K562 (cell line): ENCODE data around the gene PATJ. TPM values are rescaled to one million over a fixed set of nuclear protein-coding genes. Genes with fewer than 3 reads are reported as not detected.

Experiments
- ATAC-seq: fragments of 200-7000 bp; cut with Tn5 transposase; 3 replicates; pipeline ENCODE4 v1.9.1; 2020; ENCODE audit warnings: moderate library complexity
- BruUV-seq: library from RNA; stranded (reverse); fragments of 400-500 nt; replicated peaks from 2 replicates; lab custom pipeline; 2021; lab: Mats Ljungman, UMichigan
- CTCF ChIA-PET: fragments of 300-600 bp; formaldehyde crosslinking; extraction: SDS; loops from one replicate; lab custom pipeline; 2021; ENCODE audit warnings: low intra/inter-chr PET ratio; lab: Yijun Ruan, JAX
- POLR2A ChIA-PET: fragments of 300-600, 350-650 bp; sonication (Branson Sonifier 250); formaldehyde crosslinking; extraction: SDS; loops from one replicate; lab custom pipeline; 2021; ENCODE audit warnings: antibody characterized with exemption, inconsistent platforms; lab: Yijun Ruan, JAX
- DNase-seq, 4 experiments: peaks; one replicate each; pipeline versions ENCODE4 v3.0.0 to v3.0.0-alpha.2; 2011 to 2018; ENCODE audit warnings: low spot score in 3 of 4, mixed read lengths in 3 of 4; ENCODE audit errors: extremely low read depth in 1 of 4
- FAIRE-seq: peaks from 2 replicates; lab custom pipeline; 2011; peaks lifted over from hg19 to GRCh38; lab: Jason Lieb, UNC
- H2AFZ ChIP-seq: 2 replicates; pipeline ENCODE4 v1.6.0; 2011; ENCODE audit warnings: low read depth, low read length, control low read depth, inconsistent platforms
- H3K27ac ChIP-seq: fragments of 200-600 bp; 3 replicates; pipeline ENCODE4 v1.8.0; 2011; ENCODE audit warnings: low read depth, mild to moderate bottlenecking, control low read depth, inconsistent platforms, low read length, moderate library complexity, mixed read lengths; ENCODE audit errors: extremely low read depth
- H3K27me3 ChIP-seq, 2 experiments: fragments of 300-600 bp in 1 of 2; 2 replicates in 1 of 2; 3 replicates in 1 of 2; pipeline versions ENCODE4 v1.6.0 to v1.8.0; 2011; ENCODE audit warnings: inconsistent platforms in 2 of 2, low read length in 2 of 2, mild to moderate bottlenecking in 1 of 2, mixed read lengths in 1 of 2, moderate library complexity in 1 of 2; ENCODE audit not compliant: control insufficient read depth in 2 of 2, insufficient read depth in 2 of 2
- H3K36me3 ChIP-seq: fragments of 300-600 bp; 3 replicates; pipeline ENCODE4 v1.8.0; 2011; ENCODE audit warnings: mild to moderate bottlenecking, low read length, inconsistent platforms; ENCODE audit not compliant: control insufficient read depth, insufficient read depth
- H3K4me1 ChIP-seq, 2 experiments: fragments of 200-600 bp in 1 of 2; replicated peaks in 1 of 2; 2 replicates in 1 of 2; 3 replicates in 1 of 2; pipeline versions ENCODE4 v1.5.1 to v1.8.0; 2011; ENCODE audit warnings: inconsistent platforms in 2 of 2, low read length in 2 of 2, mild to moderate bottlenecking in 1 of 2, mixed read lengths in 1 of 2, moderate library complexity in 1 of 2; ENCODE audit not compliant: control insufficient read depth in 2 of 2, insufficient read depth in 2 of 2
- H3K4me2 ChIP-seq: 2 replicates; pipeline ENCODE4 v1.6.1; 2011; ENCODE audit warnings: low read length, control low read depth, inconsistent platforms, mixed read lengths; ENCODE audit not compliant: insufficient read depth
- H3K4me3 ChIP-seq: fragments of 200-600 bp; sonication (generic), shearing (Covaris generic); 2 replicates; pipeline ENCODE4 v1.5.1; 2016; ENCODE audit warnings: control low read depth, inconsistent platforms
- H3K79me2 ChIP-seq: fragments of 200-600 bp; 3 replicates; pipeline ENCODE4 v1.8.0; 2011; ENCODE audit warnings: low read length, inconsistent platforms; ENCODE audit not compliant: control insufficient read depth, insufficient read depth
- H3K9ac ChIP-seq, 2 experiments: 2 replicates each; pipeline versions ENCODE4 v1.6.0 to v1.6.1; 2011; ENCODE audit warnings: low read depth in 2 of 2, low read length in 2 of 2, control low read depth in 1 of 2, inconsistent platforms in 1 of 2, mild to moderate bottlenecking in 1 of 2, mixed read lengths in 1 of 2; ENCODE audit not compliant: insufficient read depth in 1 of 2
- H3K9me1 ChIP-seq: one replicate; pipeline ENCODE4 v1.6.0; 2011; ENCODE audit warnings: inconsistent platforms, mild to moderate bottlenecking, low read length, moderate library complexity; ENCODE audit not compliant: control insufficient read depth, insufficient read depth
- H3K9me3 ChIP-seq: replicated peaks from 2 replicates; pipeline ENCODE4 v1.5.1; 2011; ENCODE audit warnings: low read depth, low read length, inconsistent platforms; ENCODE audit not compliant: control insufficient read depth, insufficient read depth
- H4K20me1 ChIP-seq: replicated peaks from 2 replicates; pipeline ENCODE4 v1.6.1; 2011; ENCODE audit warnings: low read length, inconsistent platforms, mixed read lengths; ENCODE audit not compliant: control insufficient read depth, insufficient read depth
- BDP1 ChIP-seq: IDR thresholded peaks from 3 replicates; pipeline ENCODE4 v1.6.1; 2011; ENCODE audit not compliant: insufficient read length, insufficient read depth
- DPF2 ChIP-seq: fragments of 450-650 bp; IDR thresholded peaks from 2 replicates; pipeline ENCODE4 v1.6.1; 2016
- MCM2 ChIP-seq: fragments of 450-650 bp; IDR thresholded peaks from 2 replicates; pipeline ENCODE4 v1.6.1; 2017; ENCODE audit warnings: low read depth, mild to moderate bottlenecking
- NFE2 ChIP-seq: IDR thresholded peaks from 2 replicates; pipeline ENCODE4 v1.6.1; 2014; ENCODE audit warnings: antibody characterized with exemption, low read depth
- ZFP30 ChIP-seq: fragments of 250-450 bp; sonication (Bioruptor Pico); IDR thresholded peaks from 2 replicates; pipeline ENCODE4 v1.8.0; 2022; ENCODE audit warnings: moderate library complexity, mild to moderate bottlenecking, inconsistent platforms, borderline replicate concordance
- whole genome bisulfite sequencing: fragments of 100-300 bp; shearing (Covaris generic); methylation state at CpG from one replicate; pipeline ENCODE4 v1.1.6; 2016; ENCODE audit warnings: low coverage, mixed read lengths; ENCODE audit not compliant: insufficient coverage; ENCODE audit errors: missing lambda C conversion rate; 5-methylcytosine and 5-hydroxymethylcytosine counted together
- in situ Hi-C: fragments of 300-500 bp; cut with MboI; formaldehyde crosslinking; loops from 4 replicates; pipeline ENCODE4 v1.15.0; 2018; ENCODE audit warnings: inconsistent platforms, mixed read lengths
- intact Hi-C: fragments of 100-400 bp; cut with micrococcal nuclease; formaldehyde crosslinking; loops from 2 replicates; pipeline ENCODE4 v1.14.2; 2022
- polyA plus RNA-seq, 8 experiments: library from polyadenylated mRNA; depleted of rRNA in 4 of 8; stranded (reverse) in 5 of 8; unstranded in 3 of 8; fragments of >200 nt; fragmentation: Nextera tagmentation in 2 of 8; fragmentation: Illumina TruSeq in 1 of 8; extraction: Ambion mirVana in 2 of 8; extraction: Trizol in 1 of 8; gene quantifications; 2 replicates each; pipeline versions ENCODE4 v1.2.1 to v1.2.3, GENCODE V29; 2011 to 2014; ENCODE audit warnings: inconsistent platforms in 1 of 8, missing spikeins in 1 of 8
- total RNA-seq, 7 experiments: library from RNA; depleted of rRNA in 6 of 7; stranded (reverse); fragments of >200 nt in 6 of 7; fragmentation: Illumina TruSeq in 2 of 7; extraction: Trizol in 2 of 7; gene quantifications; 2 replicates each; pipeline versions ENCODE4 v1.2.1 to v1.2.3, GENCODE V29; 2011 to 2021; ENCODE audit warnings: low replicate concordance in 1 of 7
- TF ChIP-seq, protein P1 (sequence below): fragments of 250-450 bp; sonication (Bioruptor Pico); IDR thresholded peaks from 2 replicates; pipeline ENCODE4 v1.8.0; 2022; ENCODE audit warnings: inconsistent platforms
- TF ChIP-seq, protein P2 (sequence below), 2 experiments: fragments of 150-350 bp in 1 of 2; IDR thresholded peaks; 2 replicates each; pipeline ENCODE4 v1.6.1; 2012 to 2016; ENCODE audit warnings: low read depth in 2 of 2, low read length in 2 of 2, mild to moderate bottlenecking in 1 of 2, moderate library complexity in 1 of 2
- TF ChIP-seq, protein P3 (sequence below), 2 experiments: fragments of 450-650 bp in 1 of 2; sonication (generic) in 1 of 2; formaldehyde crosslinking; conservative IDR thresholded peaks; 2 replicates each; pipeline versions ENCODE4 v1.4.0 to v1.8.1; 2020 to 2022; ENCODE audit warnings: mild to moderate bottlenecking in 1 of 2, missing genetic modification reagents in 1 of 2

PATJ gene
- total and polyA plus RNA-seq, 9 of the 15 experiments (the other 6 are each of a cell fraction or from before 2014, with no cell fraction given) = 0.22 TPM; not detected in 8

DNA sequence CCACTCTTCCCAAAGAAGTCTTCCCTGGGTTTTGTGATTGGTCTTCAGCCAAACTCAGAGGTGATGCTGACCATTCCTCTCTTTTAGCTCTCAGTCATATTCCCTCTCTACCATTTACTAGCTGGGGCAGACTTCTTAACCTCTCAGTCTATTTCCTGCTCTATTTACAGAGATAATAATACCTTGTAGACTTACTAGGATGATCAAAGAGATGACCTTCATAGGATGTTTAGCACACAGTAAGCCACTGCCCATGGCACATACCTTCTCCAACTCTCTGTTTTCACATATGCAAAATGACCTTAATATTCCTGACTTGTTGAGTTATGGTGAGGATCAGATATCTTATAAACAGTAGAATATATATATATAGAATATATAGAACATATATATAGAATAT, 346.2 kb downstream of the PATJ start:
- Histone ChIP-seq H3K4me3 (no peak overlapping the region), H2AFZ (no peak overlapping the region), H3K9me3 (no peaks in the 10 kb centered on the region), H4K20me1 (no peaks in the 10 kb centered on the region), H3K9ac (no peak overlapping the region), H3K36me3 (no peaks in the 10 kb centered on the region), H3K9me1 (no peaks in the 10 kb centered on the region), H3K27ac (no peak overlapping the region)
- intact Hi-C loops = no loop called here
- ATAC-seq (no peak), FAIRE-seq (no peak)
- TF ChIP-seq NFE2 (no peak), DPF2 (no peak), ZFP30 (CRISPR knock-in tag) (no peak)
- TF ChIP-seq, all 486 proteins: peak for 0
- DNase-seq = no peak
- Histone ChIP-seq H3K4me1 (no peaks in the 10 kb centered on the region; a peak in 1 of 5 replicates), H3K4me2 (no peak overlapping the region), H3K27me3 (peaks cover 4 to 12% of the 10 kb centered on the region in 2 experiments; a peak in 3 of 5 replicates), H3K79me2 (no peaks in the 10 kb centered on the region)
- ChIA-PET CTCF (no interaction called here), POLR2A (no interaction called here)
- BruUV-seq = no TSS peak
- in situ Hi-C loops = no loop called here

DNA sequence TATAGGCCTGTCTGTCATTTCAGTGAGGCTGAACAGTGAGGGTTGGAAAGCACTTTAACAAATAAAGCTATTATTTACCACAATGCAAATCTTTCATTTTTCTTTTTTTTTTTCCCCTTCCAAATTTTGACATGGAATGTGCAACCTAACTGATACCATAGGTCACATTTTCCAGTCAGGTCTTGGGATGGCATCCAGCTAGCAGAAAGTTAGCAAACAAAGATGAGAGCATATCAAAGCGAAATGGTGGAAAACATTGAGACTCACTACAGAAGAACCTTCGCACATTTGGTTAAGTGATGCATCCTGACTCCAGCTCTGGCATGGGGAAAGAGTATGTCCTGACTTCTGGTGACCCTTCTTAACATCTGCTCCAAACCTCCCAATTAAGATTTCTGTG, 347.3 kb downstream of the PATJ start:
- Histone ChIP-seq H3K9me1 (no peaks in the 10 kb centered on the region), H2AFZ (no peak overlapping the region), H3K27ac (no peak overlapping the region), H3K9me3 (no peaks in the 10 kb centered on the region), H3K4me2 (no peak overlapping the region), H3K27me3 (peaks cover 4 to 12% of the 10 kb centered on the region in 2 experiments; a peak in 3 of 5 replicates), H3K4me3 (no peak overlapping the region), H4K20me1 (no peaks in the 10 kb centered on the region), H3K4me1 (no peaks in the 10 kb centered on the region; a peak in 1 of 5 replicates), H3K9ac (no peak overlapping the region), H3K36me3 (no peaks in the 10 kb centered on the region), H3K79me2 (no peaks in the 10 kb centered on the region)
- no TSS peak for BruUV-seq
- ATAC-seq (no peak), FAIRE-seq (no peak), DNase-seq (no peak)
- intact Hi-C loops (no loop called here), in situ Hi-C loops (no loop called here)
- CTCF ChIA-PET = no interaction called here
- 0% methylated on average over 2 of the region's 2 CpGs for WGBS
- POLR2A ChIA-PET = no interaction called here
- TF ChIP-seq, protein P1, sequence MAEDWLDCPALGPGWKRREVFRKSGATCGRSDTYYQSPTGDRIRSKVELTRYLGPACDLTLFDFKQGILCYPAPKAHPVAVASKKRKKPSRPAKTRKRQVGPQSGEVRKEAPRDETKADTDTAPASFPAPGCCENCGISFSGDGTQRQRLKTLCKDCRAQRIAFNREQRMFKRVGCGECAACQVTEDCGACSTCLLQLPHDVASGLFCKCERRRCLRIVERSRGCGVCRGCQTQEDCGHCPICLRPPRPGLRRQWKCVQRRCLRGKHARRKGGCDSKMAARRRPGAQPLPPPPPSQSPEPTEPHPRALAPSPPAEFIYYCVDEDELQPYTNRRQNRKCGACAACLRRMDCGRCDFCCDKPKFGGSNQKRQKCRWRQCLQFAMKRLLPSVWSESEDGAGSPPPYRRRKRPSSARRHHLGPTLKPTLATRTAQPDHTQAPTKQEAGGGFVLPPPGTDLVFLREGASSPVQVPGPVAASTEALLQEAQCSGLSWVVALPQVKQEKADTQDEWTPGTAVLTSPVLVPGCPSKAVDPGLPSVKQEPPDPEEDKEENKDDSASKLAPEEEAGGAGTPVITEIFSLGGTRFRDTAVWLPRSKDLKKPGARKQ = no peak
- TF ChIP-seq MCM2 (no peak), BDP1 (no peak)
- TF ChIP-seq, protein P2, sequence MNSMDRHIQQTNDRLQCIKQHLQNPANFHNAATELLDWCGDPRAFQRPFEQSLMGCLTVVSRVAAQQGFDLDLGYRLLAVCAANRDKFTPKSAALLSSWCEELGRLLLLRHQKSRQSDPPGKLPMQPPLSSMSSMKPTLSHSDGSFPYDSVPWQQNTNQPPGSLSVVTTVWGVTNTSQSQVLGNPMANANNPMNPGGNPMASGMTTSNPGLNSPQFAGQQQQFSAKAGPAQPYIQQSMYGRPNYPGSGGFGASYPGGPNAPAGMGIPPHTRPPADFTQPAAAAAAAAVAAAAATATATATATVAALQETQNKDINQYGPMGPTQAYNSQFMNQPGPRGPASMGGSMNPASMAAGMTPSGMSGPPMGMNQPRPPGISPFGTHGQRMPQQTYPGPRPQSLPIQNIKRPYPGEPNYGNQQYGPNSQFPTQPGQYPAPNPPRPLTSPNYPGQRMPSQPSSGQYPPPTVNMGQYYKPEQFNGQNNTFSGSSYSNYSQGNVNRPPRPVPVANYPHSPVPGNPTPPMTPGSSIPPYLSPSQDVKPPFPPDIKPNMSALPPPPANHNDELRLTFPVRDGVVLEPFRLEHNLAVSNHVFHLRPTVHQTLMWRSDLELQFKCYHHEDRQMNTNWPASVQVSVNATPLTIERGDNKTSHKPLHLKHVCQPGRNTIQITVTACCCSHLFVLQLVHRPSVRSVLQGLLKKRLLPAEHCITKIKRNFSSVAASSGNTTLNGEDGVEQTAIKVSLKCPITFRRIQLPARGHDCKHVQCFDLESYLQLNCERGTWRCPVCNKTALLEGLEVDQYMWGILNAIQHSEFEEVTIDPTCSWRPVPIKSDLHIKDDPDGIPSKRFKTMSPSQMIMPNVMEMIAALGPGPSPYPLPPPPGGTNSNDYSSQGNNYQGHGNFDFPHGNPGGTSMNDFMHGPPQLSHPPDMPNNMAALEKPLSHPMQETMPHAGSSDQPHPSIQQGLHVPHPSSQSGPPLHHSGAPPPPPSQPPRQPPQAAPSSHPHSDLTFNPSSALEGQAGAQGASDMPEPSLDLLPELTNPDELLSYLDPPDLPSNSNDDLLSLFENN (IDR thresholded peaks at IDR 0.05; ENCODE audit: low read depth in 2 of 2, low read length in 2 of 2) = no peak
- TF ChIP-seq, protein P3, sequence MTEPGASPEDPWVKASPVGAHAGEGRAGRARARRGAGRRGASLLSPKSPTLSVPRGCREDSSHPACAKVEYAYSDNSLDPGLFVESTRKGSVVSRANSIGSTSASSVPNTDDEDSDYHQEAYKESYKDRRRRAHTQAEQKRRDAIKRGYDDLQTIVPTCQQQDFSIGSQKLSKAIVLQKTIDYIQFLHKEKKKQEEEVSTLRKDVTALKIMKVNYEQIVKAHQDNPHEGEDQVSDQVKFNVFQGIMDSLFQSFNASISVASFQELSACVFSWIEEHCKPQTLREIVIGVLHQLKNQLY (CRISPR knock-in tag; conservative IDR thresholded peaks at IDR 0.05) = no peak
